ENCODE results near the gene SLC2A2.

The SLC2A2 gene

GRCh38 chr3:171028025-171028778, 1.7 kb upstream of the SLC2A2 start:
- WGBS, result 92% methylated on average over 39 of the region's 39 CpGs
- no peak overlapping the region for H3K9ac ChIP-seq (ENCODE audit: low read depth, low read length)
- peaks cover 27% of the 10 kb centered on the region for H3K27me3 ChIP-seq (ENCODE audit: insufficient read depth, low read length)
- H3K9me3 ChIP-seq (ENCODE audit: insufficient read depth, low read depth, low read length), result no peaks in the 10 kb centered on the region
- peak overlapping the region; percentile 45 for H3K4me3 ChIP-seq (ENCODE audit: low read length)
- H3K27ac ChIP-seq (ENCODE audit: low read depth, low read length), result no peak overlapping the region
- H3K36me3 ChIP-seq (ENCODE audit: insufficient read depth, low read length), result no peaks in the 10 kb centered on the region
- no peaks in the 10 kb centered on the region for H3K4me1 ChIP-seq (ENCODE audit: insufficient read depth, low read length)

GRCh38 chr3:171023566-171023965, 3.0 kb downstream of the SLC2A2 start:
- H3K9ac ChIP-seq (ENCODE audit: low read depth, low read length), result no peak overlapping the region
- H3K36me3 ChIP-seq (ENCODE audit: insufficient read depth, low read length), result no peaks in the 10 kb centered on the region
- H3K4me1 ChIP-seq (ENCODE audit: insufficient read depth, low read length), result no peaks in the 10 kb centered on the region
- H3K27ac ChIP-seq (ENCODE audit: low read depth, low read length), result no peak overlapping the region
- H3K27me3 ChIP-seq (ENCODE audit: insufficient read depth, low read length), result peaks cover 12% of the 10 kb centered on the region
- H3K9me3 ChIP-seq (ENCODE audit: insufficient read depth, low read depth, low read length), result no peaks in the 10 kb centered on the region
- H3K4me3 ChIP-seq (ENCODE audit: low read length), result no peak overlapping the region

GRCh38 chr3:171021377-171021776, 5.1 kb downstream of the SLC2A2 start:
- H3K9ac ChIP-seq (ENCODE audit: low read depth, low read length), result no peak overlapping the region
- WGBS, result 89% methylated on average over 2 of the region's 4 CpGs
- no peak overlapping the region for H3K27ac ChIP-seq (ENCODE audit: low read depth, low read length)
- no peaks in the 10 kb centered on the region for H3K4me1 ChIP-seq (ENCODE audit: insufficient read depth, low read length)
- no peaks in the 10 kb centered on the region for H3K27me3 ChIP-seq (ENCODE audit: insufficient read depth, low read length)
- H3K36me3 ChIP-seq (ENCODE audit: insufficient read depth, low read length), result no peaks in the 10 kb centered on the region
- H3K9me3 ChIP-seq (ENCODE audit: insufficient read depth, low read depth, low read length), result no peaks in the 10 kb centered on the region
- no peak overlapping the region for H3K4me3 ChIP-seq (ENCODE audit: low read length)

- H3K9me3 ChIP-seq (ENCODE audit: insufficient read depth, low read depth, low read length), result no peaks in the 10 kb centered on the region
- H3K27me3 ChIP-seq (ENCODE audit: insufficient read depth, low read length), result no peaks in the 10 kb centered on the region
- no peak overlapping the region for H3K9ac ChIP-seq (ENCODE audit: low read depth, low read length)
- no peaks in the 10 kb centered on the region for H3K4me1 ChIP-seq (ENCODE audit: insufficient read depth, low read length)
- WGBS, result 78% methylated on average over 5 of the region's 6 CpGs
- H3K4me3 ChIP-seq (ENCODE audit: low read length), result no peak overlapping the region
- H3K27ac ChIP-seq (ENCODE audit: low read depth, low read length), result no peak overlapping the region
- H3K36me3 ChIP-seq (ENCODE audit: insufficient read depth, low read length), result no peaks in the 10 kb centered on the region
These were observed 8.2 kb downstream of the SLC2A2 start for GRCh38 chr3:171018156-171018935.

- no peak overlapping the region for H3K4me3 ChIP-seq (ENCODE audit: low read length)
- H3K9me3 ChIP-seq (ENCODE audit: insufficient read depth, low read depth, low read length), result no peaks in the 10 kb centered on the region
- H3K9ac ChIP-seq (ENCODE audit: low read depth, low read length), result no peak overlapping the region
- no peak overlapping the region for H3K27ac ChIP-seq (ENCODE audit: low read depth, low read length)
- no peaks in the 10 kb centered on the region for H3K4me1 ChIP-seq (ENCODE audit: insufficient read depth, low read length)
- H3K36me3 ChIP-seq (ENCODE audit: insufficient read depth, low read length), result no peaks in the 10 kb centered on the region
- 96% methylated on average over 4 of the region's 5 CpGs for WGBS
- H3K27me3 ChIP-seq (ENCODE audit: insufficient read depth, low read length), result no peaks in the 10 kb centered on the region
These were observed 12.4 kb downstream of the SLC2A2 start for GRCh38 chr3:171013822-171014748.

- H3K36me3 ChIP-seq (ENCODE audit: insufficient read depth, low read length), result no peaks in the 10 kb centered on the region
- no peaks in the 10 kb centered on the region for H3K4me1 ChIP-seq (ENCODE audit: insufficient read depth, low read length)
- no CpG with 5 or more reads among the region's 4 CpGs for WGBS
- H3K27ac ChIP-seq (ENCODE audit: low read depth, low read length), result no peak overlapping the region
- H3K4me3 ChIP-seq (ENCODE audit: low read length), result no peak overlapping the region
- H3K9me3 ChIP-seq (ENCODE audit: insufficient read depth, low read depth, low read length), result no peaks in the 10 kb centered on the region
- H3K27me3 ChIP-seq (ENCODE audit: insufficient read depth, low read length), result no peaks in the 10 kb centered on the region
- no peak overlapping the region for H3K9ac ChIP-seq (ENCODE audit: low read depth, low read length)
These were observed 14.6 kb downstream of the SLC2A2 start for GRCh38 chr3:171011873-171012336.

- Histone ChIP-seq H3K9ac (ENCODE audit: low read depth, low read length) (no peak overlapping the region), H3K4me1 (ENCODE audit: insufficient read depth, low read length) (no peaks in the 10 kb centered on the region), H3K9me3 (ENCODE audit: insufficient read depth, low read depth, low read length) (no peaks in the 10 kb centered on the region), H3K27me3 (ENCODE audit: insufficient read depth, low read length) (no peaks in the 10 kb centered on the region), H3K27ac (ENCODE audit: low read depth, low read length) (no peak overlapping the region), H3K4me3 (ENCODE audit: low read length) (no peak overlapping the region), H3K36me3 (ENCODE audit: insufficient read depth, low read length) (no peaks in the 10 kb centered on the region)
- 89% methylated on average over 2 of the region's 2 CpGs for WGBS
These were observed 15.2 kb downstream of the SLC2A2 start for GRCh38 chr3:171011109-171011872.

- Histone ChIP-seq H3K4me3 (ENCODE audit: low read length) (no peak overlapping the region), H3K4me1 (ENCODE audit: insufficient read depth, low read length) (no peaks in the 10 kb centered on the region), H3K27me3 (ENCODE audit: insufficient read depth, low read length) (no peaks in the 10 kb centered on the region), H3K36me3 (ENCODE audit: insufficient read depth, low read length) (no peaks in the 10 kb centered on the region), H3K27ac (ENCODE audit: low read depth, low read length) (no peak overlapping the region), H3K9ac (ENCODE audit: low read depth, low read length) (no peak overlapping the region), H3K9me3 (ENCODE audit: insufficient read depth, low read depth, low read length) (no peaks in the 10 kb centered on the region)
These were observed 19.2 kb downstream of the SLC2A2 start for GRCh38 chr3:171007316-171007715.

- H3K9me3 ChIP-seq (ENCODE audit: insufficient read depth, low read depth, low read length), result no peaks in the 10 kb centered on the region
- H3K27ac ChIP-seq (ENCODE audit: low read depth, low read length), result no peak overlapping the region
- H3K36me3 ChIP-seq (ENCODE audit: insufficient read depth, low read length), result no peaks in the 10 kb centered on the region
- no peaks in the 10 kb centered on the region for H3K4me1 ChIP-seq (ENCODE audit: insufficient read depth, low read length)
- WGBS, result 92% methylated on average over 4 of the region's 4 CpGs
- H3K4me3 ChIP-seq (ENCODE audit: low read length), result no peak overlapping the region
- H3K9ac ChIP-seq (ENCODE audit: low read depth, low read length), result no peak overlapping the region
- no peaks in the 10 kb centered on the region for H3K27me3 ChIP-seq (ENCODE audit: insufficient read depth, low read length)
These were observed 20.9 kb downstream of the SLC2A2 start for GRCh38 chr3:171005648-171006047.

- no peaks in the 10 kb centered on the region for H3K36me3 ChIP-seq (ENCODE audit: insufficient read depth, low read length)
- no peak overlapping the region for H3K4me3 ChIP-seq (ENCODE audit: low read length)
- H3K9me3 ChIP-seq (ENCODE audit: insufficient read depth, low read depth, low read length), result no peaks in the 10 kb centered on the region
- no peak overlapping the region for H3K9ac ChIP-seq (ENCODE audit: low read depth, low read length)
- H3K27ac ChIP-seq (ENCODE audit: low read depth, low read length), result no peak overlapping the region
- no peaks in the 10 kb centered on the region for H3K27me3 ChIP-seq (ENCODE audit: insufficient read depth, low read length)
- H3K4me1 ChIP-seq (ENCODE audit: insufficient read depth, low read length), result no peaks in the 10 kb centered on the region
- WGBS, result 87% methylated on average over 5 of the region's 5 CpGs
These were observed 24.4 kb downstream of the SLC2A2 start for GRCh38 chr3:171001957-171002694.

Data from HUES64 (cell line).